Measurements from ENCODE around the gene GATA6. TPM values are rescaled to one million over a fixed set of nuclear protein-coding genes. Genes with fewer than 3 reads are reported as not detected.

GATA6 gene
- total RNA-seq, 1 experiment from 2014 or later, result 3.3 TPM

DNA sequence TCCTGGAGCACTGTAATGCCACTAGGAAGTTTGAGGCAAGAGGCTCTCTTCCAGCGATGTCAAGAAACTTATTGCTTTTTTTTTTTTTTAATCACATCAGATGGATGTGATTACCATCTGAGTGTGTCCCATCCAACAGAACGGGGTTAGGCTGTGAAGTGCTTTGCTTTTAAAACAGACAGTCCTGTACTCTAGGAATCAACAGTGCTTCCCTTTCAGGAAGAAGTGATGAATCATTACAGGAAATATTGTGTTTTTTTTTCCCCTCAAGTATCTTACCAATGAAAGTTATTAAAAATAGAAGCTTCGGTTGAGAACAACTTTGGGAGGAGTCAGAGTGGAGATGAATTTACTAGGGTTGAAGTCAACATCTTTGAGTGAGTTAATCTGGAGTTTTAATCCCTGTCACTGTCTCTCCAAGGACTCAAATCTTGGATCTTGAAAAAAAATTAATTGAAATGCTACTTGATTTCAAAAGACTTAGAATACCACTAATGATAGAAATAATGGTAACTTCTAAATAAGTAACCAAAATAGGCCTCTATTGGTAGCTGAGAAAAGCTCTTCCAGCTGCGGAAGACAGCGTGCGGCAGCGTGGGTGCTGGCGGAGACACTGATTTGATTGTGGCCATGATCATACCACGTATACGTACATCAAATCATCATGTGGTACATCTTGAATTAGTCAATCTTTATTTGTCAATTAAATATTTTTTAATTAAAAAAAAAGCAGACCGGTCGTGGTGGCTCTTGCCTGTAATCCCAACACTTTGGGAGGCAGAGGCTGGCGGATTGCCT is 45.5 kb downstream of the GATA6 start:
- Histone ChIP-seq H4K20me1 (ENCODE audit: insufficient read depth) (no peaks in the 10 kb centered on the region), H3K79me2 (ENCODE audit: insufficient read depth, low read length) (no peaks in the 10 kb centered on the region), H3K27me3 (ENCODE audit: insufficient read depth, low read length) (no peaks in the 10 kb centered on the region), H3K4me2 (ENCODE audit: low read length) (no peak overlapping the region), H3K9ac (ENCODE audit: low read length) (no peak overlapping the region), H3K9me3 (ENCODE audit: control insufficient read depth in 1 of 2, insufficient read depth in 1 of 2, low read depth in 1 of 2, low read length in 2 of 2) (no peaks in the 10 kb centered on the region), H2AFZ (ENCODE audit: low read depth, low read length, poor library complexity, severe bottlenecking) (no peak overlapping the region), H3K36me3 (ENCODE audit: control insufficient read depth in 1 of 2, insufficient read depth in 2 of 2, low read length in 2 of 2) (no peaks in the 10 kb centered on the region), H3K4me3 (replicated peaks in 1 of 2; ENCODE audit: low read depth in 1 of 2, low read length in 2 of 2) (no peak overlapping the region), H3K4me1 (ENCODE audit: control insufficient read depth in 1 of 2, insufficient read depth in 2 of 2, low read length in 2 of 2) (peaks cover 0 to 5% of the 10 kb centered on the region in 2 experiments; a peak in 1 of 4 replicates), H3K27ac (ENCODE audit: low read depth, low read length) (no peak overlapping the region), H3K9me2 (ENCODE audit: insufficient read depth) (no peaks in the 10 kb centered on the region)
- RAD21 ChIA-PET (ENCODE audit: low non-redundant PET in 1 of 2, low total read pairs in 2 of 2, uncharacterized antibody in 2 of 2, unreplicated experiment in 2 of 2), result no interaction called here
- TF ChIP-seq, protein P1, sequence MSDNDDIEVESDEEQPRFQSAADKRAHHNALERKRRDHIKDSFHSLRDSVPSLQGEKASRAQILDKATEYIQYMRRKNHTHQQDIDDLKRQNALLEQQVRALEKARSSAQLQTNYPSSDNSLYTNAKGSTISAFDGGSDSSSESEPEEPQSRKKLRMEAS (IDR thresholded peaks at IDR 0.05), result no peak
- TF ChIP-seq, protein P2, sequence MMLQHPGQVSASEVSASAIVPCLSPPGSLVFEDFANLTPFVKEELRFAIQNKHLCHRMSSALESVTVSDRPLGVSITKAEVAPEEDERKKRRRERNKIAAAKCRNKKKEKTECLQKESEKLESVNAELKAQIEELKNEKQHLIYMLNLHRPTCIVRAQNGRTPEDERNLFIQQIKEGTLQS (IDR thresholded peaks at IDR 0.05), result no peak
- TF ChIP-seq CBX3 (IDR thresholded peaks at IDR 0.05; ENCODE audit: low read depth), result no peak
- TF ChIP-seq JUND (IDR thresholded peaks at IDR 0.05), result no peak
- TF ChIP-seq, protein P3, sequence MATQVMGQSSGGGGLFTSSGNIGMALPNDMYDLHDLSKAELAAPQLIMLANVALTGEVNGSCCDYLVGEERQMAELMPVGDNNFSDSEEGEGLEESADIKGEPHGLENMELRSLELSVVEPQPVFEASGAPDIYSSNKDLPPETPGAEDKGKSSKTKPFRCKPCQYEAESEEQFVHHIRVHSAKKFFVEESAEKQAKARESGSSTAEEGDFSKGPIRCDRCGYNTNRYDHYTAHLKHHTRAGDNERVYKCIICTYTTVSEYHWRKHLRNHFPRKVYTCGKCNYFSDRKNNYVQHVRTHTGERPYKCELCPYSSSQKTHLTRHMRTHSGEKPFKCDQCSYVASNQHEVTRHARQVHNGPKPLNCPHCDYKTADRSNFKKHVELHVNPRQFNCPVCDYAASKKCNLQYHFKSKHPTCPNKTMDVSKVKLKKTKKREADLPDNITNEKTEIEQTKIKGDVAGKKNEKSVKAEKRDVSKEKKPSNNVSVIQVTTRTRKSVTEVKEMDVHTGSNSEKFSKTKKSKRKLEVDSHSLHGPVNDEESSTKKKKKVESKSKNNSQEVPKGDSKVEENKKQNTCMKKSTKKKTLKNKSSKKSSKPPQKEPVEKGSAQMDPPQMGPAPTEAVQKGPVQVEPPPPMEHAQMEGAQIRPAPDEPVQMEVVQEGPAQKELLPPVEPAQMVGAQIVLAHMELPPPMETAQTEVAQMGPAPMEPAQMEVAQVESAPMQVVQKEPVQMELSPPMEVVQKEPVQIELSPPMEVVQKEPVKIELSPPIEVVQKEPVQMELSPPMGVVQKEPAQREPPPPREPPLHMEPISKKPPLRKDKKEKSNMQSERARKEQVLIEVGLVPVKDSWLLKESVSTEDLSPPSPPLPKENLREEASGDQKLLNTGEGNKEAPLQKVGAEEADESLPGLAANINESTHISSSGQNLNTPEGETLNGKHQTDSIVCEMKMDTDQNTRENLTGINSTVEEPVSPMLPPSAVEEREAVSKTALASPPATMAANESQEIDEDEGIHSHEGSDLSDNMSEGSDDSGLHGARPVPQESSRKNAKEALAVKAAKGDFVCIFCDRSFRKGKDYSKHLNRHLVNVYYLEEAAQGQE (IDR thresholded peaks at IDR 0.05; ENCODE audit: low read depth), result no peak
- TF ChIP-seq EGR1 (IDR thresholded peaks at IDR 0.05; ENCODE audit: low read depth), result no peak
- TF ChIP-seq ELF1 (IDR thresholded peaks at IDR 0.05; ENCODE audit: borderline replicate concordance, low read depth), result no peak
- no TSS peak for BruUV-seq (replicated peaks)
- intact Hi-C loops (cut with micrococcal nuclease), result no loop called here
- ATAC-seq (no peak), DNase-seq (ENCODE audit: low read depth, low spot score) (no peak)
- POLR2A ChIA-PET, result no interaction called here
- CTCF ChIA-PET, result no interaction called here

All from HCT116 (cell line).